Adrenal gland (tissue), 12 donors: ENCODE data around the gene CPVL. TPM values are rescaled to one million over a fixed set of nuclear protein-coding genes. Genes with fewer than 3 reads are reported as not detected.

Source experiments
- DNase-seq, 7 donors: peaks; one replicate each; pipeline ENCODE4 v3.0.0-alpha.2; 2019 to 2020
- H3K27ac ChIP-seq, 5 donors: fragments of 200-600 bp; sonication (generic) in 4 of 5; 1 replicate in 3 of 5; 2 replicates in 2 of 5; pipeline versions ENCODE4 v1.5.1 to v1.8.0; 2016 to 2020; ENCODE audit warnings: mild to moderate bottlenecking in 1 of 5
- H3K27me3 ChIP-seq: fragments of 200-600 bp; 2 replicates; pipeline ENCODE4 v1.8.0; 2021
- H3K36me3 ChIP-seq, 2 donors: fragments of 200-600 bp; replicated peaks in 1 of 2; 1 replicate in 1 of 2; 2 replicates in 1 of 2; pipeline versions ENCODE4 v1.5.1 to v1.8.0; 2018 to 2022
- H3K4me1 ChIP-seq, 2 donors: fragments of 200-600 bp; replicated peaks in 1 of 2; 1 replicate in 1 of 2; 2 replicates in 1 of 2; pipeline versions ENCODE4 v1.5.1 to v1.8.0; 2018 to 2021
- H3K4me3 ChIP-seq, 4 donors: fragments of 200-600 bp; sonication (generic) in 3 of 4; one replicate each; pipeline ENCODE4 v1.5.1; 2016 to 2018
- H3K9me3 ChIP-seq, 3 donors: fragments of 200-600 bp; sonication (generic) in 1 of 3; replicated peaks in 1 of 3; 1 replicate in 2 of 3; 2 replicates in 1 of 3; pipeline versions ENCODE4 v1.5.1 to v1.8.0; 2016 to 2021
- POLR2A ChIP-seq, 2 donors: fragments of 450-650 bp; IDR thresholded peaks; one replicate each; pipeline ENCODE4 v1.6.1; 2017; ENCODE audit warnings: antibody characterized with exemption in 2 of 2, mild to moderate bottlenecking in 2 of 2, moderate library complexity in 1 of 2
- WGBS, 4 donors: extraction: QIAGEN DNeasy Blood & Tissue Kit in 2 of 4; methylation state at CpG; one replicate each; pipeline versions ENCODE4 v1.1.5 to v1.1.7; 2013 to 2017; 5-methylcytosine and 5-hydroxymethylcytosine counted together
- intact Hi-C, 2 donors: fragments of 100-400 bp; cut with DNase I; formaldehyde crosslinking; loops; one replicate each; pipeline versions ENCODE4 v1.14.1 to v1.15.0; 2022 to 2023
- polyA plus RNA-seq, 3 donors: library from polyadenylated mRNA; stranded (reverse); fragments of 200-250 nt in 2 of 3; fragments of 350-450 nt in 1 of 3; fragmentation: Illumina TruSeq in 1 of 3; extraction: RNeasy Lipid Tissue Mini Kit (QIAGEN cat#74804) in 1 of 3; gene quantifications; one replicate each; pipeline ENCODE4 v1.2.3, GENCODE V29; 2013 to 2014
- total RNA-seq, 9 donors: library from RNA; depleted of rRNA in 4 of 9; stranded (reverse); fragments of >200 nt in 4 of 9; fragments of 120-200 nt in 1 of 9; fragmentation: NEBNext Ultra II Directional in 1 of 9; extraction: Animal tissue kit (Norgen Biotek cat#: 25700) in 1 of 9; gene quantifications; one replicate each; pipeline versions ENCODE4 v1.1.0 to v1.2.4, GENCODE V29; 2013 to 2023
- TF ChIP-seq, protein P1 (sequence below), 6 experiments: fragments of 450-650 bp in 4 of 6; fragments of 200-600 bp in 2 of 6; sonication (generic) in 1 of 6; IDR thresholded peaks; 1 replicate in 5 of 6; 2 replicates in 1 of 6; pipeline versions ENCODE4 v1.5.1 to v1.8.0; 2016 to 2021; ENCODE audit warnings: antibody characterized with exemption in 6 of 6, mild to moderate bottlenecking in 2 of 6, moderate library complexity in 1 of 6
- donor health status: healthy with polysubstance abuse.
- donor health status: Bipolar disorder and iron deficiency.
- donor health status: DM: yes; HTN: yes; CAD: no.
- donor health status: DM: no; HTN: no; CAD: no.
- donor health status: DM: no; HTN: no; CAD: no.
- donor health status: DM: yes; HTN: yes; CAD: no.

Gene CPVL
- total and polyA plus RNA-seq, 12 donors, result 3.2 to 61.7 (median 32.7) TPM

DNA sequence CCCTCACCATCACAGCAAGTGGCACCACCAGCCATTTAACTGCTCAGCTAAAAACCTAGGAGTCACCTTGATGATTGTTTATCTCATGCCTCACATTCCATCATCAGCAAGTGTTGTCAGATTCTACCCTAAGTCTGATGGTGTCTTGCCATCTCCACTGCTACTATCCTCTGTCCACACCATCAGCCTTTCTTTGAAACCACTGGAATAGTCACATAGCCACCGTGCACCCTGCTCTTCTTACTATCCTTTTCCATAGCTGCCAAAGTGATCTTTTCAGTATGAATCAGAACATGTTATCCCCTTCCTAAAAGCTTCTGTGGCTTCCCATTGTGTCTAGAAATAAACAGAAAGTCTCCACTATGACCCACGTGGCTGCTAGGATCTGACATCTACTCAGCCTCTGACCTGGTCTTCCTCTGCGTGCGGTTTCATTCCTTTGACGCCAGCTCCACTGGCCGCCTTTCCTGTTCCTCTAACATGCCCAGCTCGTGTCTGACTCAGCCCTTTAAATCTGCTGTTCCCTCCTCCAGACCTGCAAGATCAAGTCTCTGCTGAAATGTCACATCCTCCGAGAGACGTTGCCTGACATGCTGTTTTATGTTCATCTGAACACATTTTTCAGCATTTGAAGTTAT is 31.7 kb upstream of the CPVL start:
- intact Hi-C loops, result loop anchor here in 1 of 2 donors (10.0 kb wide), 1 partner anchor 63 kb away; no protein-coding TSS in a partner anchor
- 45 to 57% (median 51%) methylated on average over 9 of the region's 9 CpGs for WGBS, 4 donors

GRCh38 chr7:29173458-29173857 is 27.1 kb upstream of the CPVL start:
- no peaks in the 10 kb centered on the region for H3K27me3 ChIP-seq
- TF ChIP-seq, protein P1, sequence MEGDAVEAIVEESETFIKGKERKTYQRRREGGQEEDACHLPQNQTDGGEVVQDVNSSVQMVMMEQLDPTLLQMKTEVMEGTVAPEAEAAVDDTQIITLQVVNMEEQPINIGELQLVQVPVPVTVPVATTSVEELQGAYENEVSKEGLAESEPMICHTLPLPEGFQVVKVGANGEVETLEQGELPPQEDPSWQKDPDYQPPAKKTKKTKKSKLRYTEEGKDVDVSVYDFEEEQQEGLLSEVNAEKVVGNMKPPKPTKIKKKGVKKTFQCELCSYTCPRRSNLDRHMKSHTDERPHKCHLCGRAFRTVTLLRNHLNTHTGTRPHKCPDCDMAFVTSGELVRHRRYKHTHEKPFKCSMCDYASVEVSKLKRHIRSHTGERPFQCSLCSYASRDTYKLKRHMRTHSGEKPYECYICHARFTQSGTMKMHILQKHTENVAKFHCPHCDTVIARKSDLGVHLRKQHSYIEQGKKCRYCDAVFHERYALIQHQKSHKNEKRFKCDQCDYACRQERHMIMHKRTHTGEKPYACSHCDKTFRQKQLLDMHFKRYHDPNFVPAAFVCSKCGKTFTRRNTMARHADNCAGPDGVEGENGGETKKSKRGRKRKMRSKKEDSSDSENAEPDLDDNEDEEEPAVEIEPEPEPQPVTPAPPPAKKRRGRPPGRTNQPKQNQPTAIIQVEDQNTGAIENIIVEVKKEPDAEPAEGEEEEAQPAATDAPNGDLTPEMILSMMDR (IDR thresholded peaks at IDR 0.05), result no peak
- no peak overlapping the region for H3K4me3 ChIP-seq
- no peak for DNase-seq
- no peak overlapping the region for H3K27ac ChIP-seq
- intact Hi-C loops, result loop anchor here in 1 of 2 donors (10.0 kb wide), 1 partner anchor 59 kb away; no protein-coding TSS in a partner anchor
- H3K36me3 ChIP-seq, result no peaks in the 10 kb centered on the region
- 79 to 90% (median 87%) methylated on average over 3 of the region's 3 CpGs for WGBS, 4 donors
- H3K9me3 ChIP-seq, result no peaks in the 10 kb centered on the region
- H3K4me1 ChIP-seq, result no peaks in the 10 kb centered on the region

More for the DNA sequence above, 31.7 kb upstream of the CPVL start:
- TF ChIP-seq, protein P1 (IDR thresholded peaks at IDR 0.05), result no peak
- no peak for TF ChIP-seq POLR2A (IDR thresholded peaks at IDR 0.05)
- peaks cover 0 to 4% (median 0%) of the 10 kb centered on the region in 3 donors for H3K9me3 ChIP-seq
- no peaks in the 10 kb centered on the region for H3K4me1 ChIP-seq
- H3K36me3 ChIP-seq, result no peaks in the 10 kb centered on the region
- peak; percentile 48 to 84 (median 69) for DNase-seq
- no peaks in the 10 kb centered on the region for H3K27me3 ChIP-seq
- H3K4me3 ChIP-seq, result no peak overlapping the region
- H3K27ac ChIP-seq, result peak overlapping the region in 2 of 5 donors; percentile 49 to 75

- peaks cover 0 to under 1% (median 0%) of the 10 kb centered on the region in 3 donors for H3K9me3 ChIP-seq
- intact Hi-C loops, result loop anchor here in 1 of 2 donors (10.0 kb wide), 1 partner anchor 56 kb away; no protein-coding TSS in a partner anchor
- H3K36me3 ChIP-seq, result no peaks in the 10 kb centered on the region
- H3K4me1 ChIP-seq, result no peaks in the 10 kb centered on the region
- H3K4me3 ChIP-seq, result no peak overlapping the region
- DNase-seq, result no peak
- 78 to 90% (median 83%) methylated on average over 7 of the region's 7 CpGs for WGBS, 4 donors
- no peaks in the 10 kb centered on the region for H3K27me3 ChIP-seq
- H3K27ac ChIP-seq, result no peak overlapping the region
- TF ChIP-seq, protein P1 (IDR thresholded peaks at IDR 0.05), result no peak
- no peak for TF ChIP-seq POLR2A (IDR thresholded peaks at IDR 0.05)
These were observed 24.4 kb upstream of the CPVL start for GRCh38 chr7:29170781-29171180.

DNA sequence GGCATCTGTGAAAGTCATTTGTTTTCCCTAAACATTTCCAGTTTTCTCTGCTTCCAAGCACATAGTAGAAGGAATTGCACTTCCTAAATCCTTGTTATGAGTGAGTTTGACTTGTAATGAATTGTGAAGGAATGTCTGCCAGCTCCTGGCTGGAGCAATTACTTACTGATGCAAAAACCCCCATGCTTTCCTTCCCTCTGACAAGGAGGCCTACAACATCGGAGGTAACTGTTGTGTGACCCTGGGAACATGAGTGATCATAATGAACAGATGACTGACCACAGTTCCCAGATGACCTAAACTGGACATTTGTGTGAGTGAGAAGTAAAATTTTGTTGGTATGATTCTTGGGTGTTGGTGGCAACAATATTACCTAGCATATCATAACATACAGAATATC is 21.4 kb upstream of the CPVL start:
- intact Hi-C loops, result no loop called here
- no peak for DNase-seq
- Histone ChIP-seq H3K4me3 (no peak overlapping the region), H3K9me3 (peaks cover 0 to 11% (median 4%) of the 10 kb centered on the region in 3 donors), H3K27me3 (no peaks in the 10 kb centered on the region), H3K27ac (no peak overlapping the region), H3K4me1 (no peaks in the 10 kb centered on the region), H3K36me3 (no peaks in the 10 kb centered on the region)
- TF ChIP-seq, protein P1 (IDR thresholded peaks at IDR 0.05), result no peak
- TF ChIP-seq POLR2A (IDR thresholded peaks at IDR 0.05), result no peak
- 69 to 88% (median 83%) methylated on average over 1 of the region's 1 CpG for WGBS, 4 donors
